IPS DF 19.7 (cell line): ENCODE measurements around the gene PBX3.
"Not testable (repeated sequence)": the region's sequence is repeated elsewhere in the genome, so short reads cannot be mapped to it uniquely, and the experiment has no call there.

Experiments
- DNase-seq: peaks from one replicate; pipeline ENCODE4 v3.0.0-alpha.2; 2013; ENCODE audit warnings: low read depth, low spot score

PBX3 gene

GRCh38 chr9:125774106-125774505 lies 26.9 kb downstream of the PBX3 start:
- DNase-seq = no peak

- DNase-seq = not testable (repeated sequence)
These were observed 29.6 kb downstream of the PBX3 start for GRCh38 chr9:125776789-125777188.

GRCh38 chr9:125778538-125779219 lies 31.5 kb downstream of the PBX3 start:
- not testable (repeated sequence) for DNase-seq

GRCh38 chr9:125779220-125779565 lies 32.0 kb downstream of the PBX3 start:
- DNase-seq = not testable (repeated sequence)

GRCh38 chr9:125782718-125783117 lies 35.5 kb downstream of the PBX3 start:
- no peak for DNase-seq

GRCh38 chr9:125784286-125785049 lies 37.3 kb downstream of the PBX3 start:
- DNase-seq = no peak

GRCh38 chr9:125785248-125785751 lies 38.1 kb downstream of the PBX3 start:
- no peak for DNase-seq

- no peak for DNase-seq
These were observed 40.5 kb downstream of the PBX3 start for GRCh38 chr9:125787715-125788114.

- DNase-seq = no peak
These were observed 42.0 kb downstream of the PBX3 start for GRCh38 chr9:125789196-125789595.

- no peak for DNase-seq
These were observed 47.5 kb downstream of the PBX3 start for GRCh38 chr9:125794708-125795107.

- DNase-seq = no peak
These were observed 48.9 kb downstream of the PBX3 start for GRCh38 chr9:125795970-125796596.

GRCh38 chr9:125797930-125798329 lies 50.8 kb downstream of the PBX3 start:
- no peak for DNase-seq

- DNase-seq = no peak
These were observed 56.4 kb downstream of the PBX3 start for GRCh38 chr9:125803526-125803925.

GRCh38 chr9:125805057-125805456 lies 57.9 kb downstream of the PBX3 start:
- DNase-seq = no peak

- no peak for DNase-seq
These were observed 58.4 kb downstream of the PBX3 start for GRCh38 chr9:125805586-125805985.

GRCh38 chr9:125807079-125807478 lies 59.9 kb downstream of the PBX3 start:
- no peak for DNase-seq

GRCh38 chr9:125810161-125810560 lies 63.0 kb downstream of the PBX3 start:
- DNase-seq = no peak

GRCh38 chr9:125811002-125811401 lies 63.8 kb downstream of the PBX3 start:
- DNase-seq = no peak

- no peak for DNase-seq
These were observed 65.2 kb downstream of the PBX3 start for GRCh38 chr9:125812403-125812802.

- no peak for DNase-seq
These were observed 68.4 kb downstream of the PBX3 start for GRCh38 chr9:125815568-125815967.

- no peak for DNase-seq
These were observed 69.1 kb downstream of the PBX3 start for GRCh38 chr9:125816321-125816720.

- no peak for DNase-seq
These were observed 73.1 kb downstream of the PBX3 start for GRCh38 chr9:125820100-125820804.
